PC-9 (cell line): ENCODE results near the gene SMCO1.
"Not testable (repeated sequence)": the region's sequence is repeated elsewhere in the genome, so short reads cannot be mapped to it uniquely, and the experiment has no call there.

ENCODE experiments used
- CTCF ChIP-seq: fragments of 200-600 bp; sonication (generic); conservative IDR thresholded peaks from 2 replicates; pipeline ENCODE4 v1.6.1; 2017; ENCODE audit warnings: mixed run types, antibody characterized with exemption, mild to moderate bottlenecking, moderate library complexity
- EZH2 ChIP-seq: fragments of 200-600 bp; sonication (generic); IDR thresholded peaks from 2 replicates; pipeline ENCODE4 v1.8.0; 2017; ENCODE audit warnings: antibody characterized with exemption, low read depth

- TF ChIP-seq CTCF, EZH2: not testable (repeated sequence)
These were observed 52.3 kb downstream of the SMCO1 start for GRCh38 chr3:196462680-196463477.
